Choroid plexus epithelial cell (primary cell): ENCODE data around the gene PDS5A.
"Not testable (repeated sequence)": the region's sequence is repeated elsewhere in the genome, so short reads cannot be mapped to it uniquely, and the experiment has no call there.

Experiments used
- DNase-seq: peaks from one replicate; pipeline ENCODE4 v3.0.0-alpha.2; 2010; ENCODE audit warnings: low read depth
- H3K4me3 ChIP-seq: 2 replicates; pipeline ENCODE4 v1.5.1; 2011; ENCODE audit warnings: low read depth, mild to moderate bottlenecking, control low read depth, low read length, moderate library complexity
- TF ChIP-seq, protein P1 (sequence below): conservative IDR thresholded peaks from 2 replicates; pipeline ENCODE4 v1.5.1; 2011; ENCODE audit warnings: low read depth, mild to moderate bottlenecking, control low read depth, inconsistent platforms, low read length, moderate library complexity

PDS5A gene

DNA sequence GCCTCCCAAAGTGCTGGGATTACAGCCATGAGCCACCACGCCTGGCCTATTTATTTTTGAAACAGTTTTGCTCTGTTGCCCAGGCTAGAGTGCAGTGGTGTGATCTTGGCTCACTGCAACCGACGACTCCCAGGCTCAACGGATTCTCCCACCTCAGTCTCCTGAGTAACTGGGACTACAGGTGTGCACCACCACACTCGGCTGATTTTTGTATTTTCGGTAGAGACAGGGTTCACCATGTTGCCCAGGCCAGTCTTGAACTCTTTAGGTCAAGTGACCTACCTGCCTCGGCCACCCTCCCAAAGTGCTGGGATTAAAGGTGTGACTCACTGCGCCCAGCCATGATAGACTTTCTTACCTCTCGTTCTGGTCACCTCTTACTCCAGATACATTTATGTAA lies 155.8 kb downstream of the PDS5A start:
- H3K4me3 ChIP-seq = no peak overlapping the region
- TF ChIP-seq, protein P1, sequence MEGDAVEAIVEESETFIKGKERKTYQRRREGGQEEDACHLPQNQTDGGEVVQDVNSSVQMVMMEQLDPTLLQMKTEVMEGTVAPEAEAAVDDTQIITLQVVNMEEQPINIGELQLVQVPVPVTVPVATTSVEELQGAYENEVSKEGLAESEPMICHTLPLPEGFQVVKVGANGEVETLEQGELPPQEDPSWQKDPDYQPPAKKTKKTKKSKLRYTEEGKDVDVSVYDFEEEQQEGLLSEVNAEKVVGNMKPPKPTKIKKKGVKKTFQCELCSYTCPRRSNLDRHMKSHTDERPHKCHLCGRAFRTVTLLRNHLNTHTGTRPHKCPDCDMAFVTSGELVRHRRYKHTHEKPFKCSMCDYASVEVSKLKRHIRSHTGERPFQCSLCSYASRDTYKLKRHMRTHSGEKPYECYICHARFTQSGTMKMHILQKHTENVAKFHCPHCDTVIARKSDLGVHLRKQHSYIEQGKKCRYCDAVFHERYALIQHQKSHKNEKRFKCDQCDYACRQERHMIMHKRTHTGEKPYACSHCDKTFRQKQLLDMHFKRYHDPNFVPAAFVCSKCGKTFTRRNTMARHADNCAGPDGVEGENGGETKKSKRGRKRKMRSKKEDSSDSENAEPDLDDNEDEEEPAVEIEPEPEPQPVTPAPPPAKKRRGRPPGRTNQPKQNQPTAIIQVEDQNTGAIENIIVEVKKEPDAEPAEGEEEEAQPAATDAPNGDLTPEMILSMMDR = no peak
- DNase-seq = no peak

DNA sequence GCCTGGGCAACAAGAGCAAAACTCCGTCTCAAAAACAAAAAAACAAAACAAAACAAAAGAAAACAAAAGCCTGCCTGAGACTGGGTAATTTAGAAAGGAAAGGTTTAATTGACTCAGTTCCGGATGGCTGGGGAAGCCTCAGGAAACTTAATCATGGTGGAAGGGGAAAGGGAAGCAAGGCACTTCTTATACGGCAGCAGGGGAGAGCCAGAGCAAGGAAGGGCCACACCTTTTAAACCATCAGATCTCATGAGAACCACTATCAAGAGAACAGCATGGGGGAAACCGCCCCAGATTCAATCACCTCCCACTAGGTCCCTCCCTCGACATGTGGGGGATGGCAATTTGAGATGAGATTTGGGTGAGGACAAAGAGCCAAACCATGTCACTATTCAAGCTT lies 157.5 kb downstream of the PDS5A start:
- no peak overlapping the region for H3K4me3 ChIP-seq
- no peak for DNase-seq
- TF ChIP-seq, protein P1 = no peak

DNA sequence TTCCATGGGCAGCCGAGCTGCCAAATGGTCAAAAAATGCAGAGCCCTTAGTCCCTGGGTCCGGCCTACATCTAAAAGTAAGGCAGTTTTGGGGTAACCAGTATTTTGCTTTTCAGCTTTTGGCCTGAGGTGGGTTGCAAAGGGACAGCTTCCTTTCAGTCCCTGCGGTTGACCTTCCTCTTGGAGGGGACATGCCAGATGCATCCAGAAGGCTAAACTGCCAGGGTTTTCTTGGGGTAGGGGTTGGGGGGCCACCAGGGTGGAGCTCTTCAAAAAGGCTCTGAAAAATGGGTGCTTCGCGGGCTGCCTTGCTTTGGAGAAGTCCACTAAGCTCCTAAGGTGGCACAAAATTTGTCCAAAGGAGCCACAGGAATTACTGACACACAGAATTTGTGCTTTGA lies 159.1 kb downstream of the PDS5A start:
- H3K4me3 ChIP-seq = no peak overlapping the region
- TF ChIP-seq, protein P1 = no peak
- DNase-seq = no peak

DNA sequence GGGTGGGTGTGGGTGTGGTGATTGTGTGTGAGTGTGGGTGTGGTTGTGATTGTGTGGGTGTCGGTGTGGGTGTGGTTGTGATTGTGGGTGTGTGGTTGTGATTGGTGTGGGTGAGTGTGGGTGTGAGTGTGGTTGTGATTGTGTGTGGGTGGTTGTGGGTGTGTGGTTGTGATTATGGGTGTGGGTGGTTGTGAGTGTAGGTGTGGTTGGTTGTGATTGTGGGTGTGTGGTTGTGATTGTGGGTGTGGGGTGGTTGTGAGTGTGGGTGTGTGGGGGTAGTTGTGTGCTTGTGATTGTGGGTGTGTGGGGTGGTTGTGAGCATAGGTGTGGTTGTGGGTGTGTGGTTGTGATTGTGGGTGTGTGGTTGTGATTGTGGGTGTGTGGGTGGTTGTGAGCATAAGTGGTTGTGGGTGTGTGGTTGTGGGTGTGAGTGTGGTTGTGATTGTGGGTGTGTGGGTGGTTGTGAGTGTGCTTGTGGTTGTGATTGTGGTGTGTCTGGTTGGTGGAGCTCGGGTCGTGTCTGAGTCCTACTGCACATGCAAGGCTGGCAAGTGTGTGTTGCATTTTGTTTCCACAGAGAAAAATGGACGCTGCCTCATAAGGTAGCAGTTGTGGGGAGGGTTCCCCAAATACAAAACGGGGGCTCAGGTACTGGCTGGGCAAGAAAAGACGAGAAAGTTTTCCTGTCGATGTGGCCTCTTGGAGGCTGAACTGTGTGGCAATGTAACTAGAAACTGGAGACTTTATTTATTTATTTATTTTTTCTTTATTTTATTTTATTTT lies 163.1 kb downstream of the PDS5A start:
- peak; percentile 44 for DNase-seq

DNA sequence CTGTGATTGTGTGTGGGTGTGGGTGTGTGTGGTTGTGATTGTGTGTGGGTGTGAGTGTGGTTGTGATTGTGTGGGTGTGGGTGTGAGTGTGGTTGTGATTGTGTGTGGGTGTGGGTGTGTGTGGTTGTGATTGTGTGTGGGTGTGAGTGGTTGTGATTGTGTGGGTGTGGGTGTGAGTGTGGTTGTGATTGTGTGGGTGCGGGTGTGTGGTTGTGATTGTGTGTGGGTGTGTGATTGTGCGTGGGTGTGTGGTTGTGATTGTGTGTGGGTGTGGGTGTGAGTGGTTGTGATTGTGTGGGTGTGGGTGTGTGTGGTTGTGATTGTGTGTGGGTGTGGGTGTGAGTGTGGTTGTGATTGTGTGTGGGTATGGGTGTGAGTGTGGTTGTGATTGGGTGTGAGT lies 163.9 kb downstream of the PDS5A start:
- DNase-seq, H3K4me3 ChIP-seq: not testable (repeated sequence)

More for the DNA sequence above, 163.1 kb downstream of the PDS5A start:
- TF ChIP-seq, protein P1 = no peak
- no peak overlapping the region for H3K4me3 ChIP-seq

DNA sequence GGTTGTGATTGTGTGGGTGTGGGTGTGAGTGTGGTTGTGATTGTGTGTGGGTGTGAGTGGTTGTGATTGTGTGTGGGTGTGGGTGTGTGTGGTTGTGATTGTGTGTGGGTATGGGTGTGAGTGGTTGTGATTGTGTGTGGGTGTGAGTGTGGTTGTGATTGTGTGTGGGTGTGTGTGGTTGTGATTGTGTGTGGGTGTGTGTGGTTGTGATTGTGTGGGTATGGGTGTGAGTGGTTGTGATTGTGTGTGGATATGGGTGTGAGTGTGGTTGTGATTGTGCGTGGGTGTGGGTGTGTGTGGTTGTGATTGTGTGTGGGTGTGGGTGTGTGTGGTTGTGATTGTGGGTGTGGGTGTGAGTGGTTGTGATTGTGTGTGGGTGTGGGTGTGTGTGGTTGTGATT lies 164.7 kb downstream of the PDS5A start:
- not testable (repeated sequence) for H3K4me3 ChIP-seq, DNase-seq

DNA sequence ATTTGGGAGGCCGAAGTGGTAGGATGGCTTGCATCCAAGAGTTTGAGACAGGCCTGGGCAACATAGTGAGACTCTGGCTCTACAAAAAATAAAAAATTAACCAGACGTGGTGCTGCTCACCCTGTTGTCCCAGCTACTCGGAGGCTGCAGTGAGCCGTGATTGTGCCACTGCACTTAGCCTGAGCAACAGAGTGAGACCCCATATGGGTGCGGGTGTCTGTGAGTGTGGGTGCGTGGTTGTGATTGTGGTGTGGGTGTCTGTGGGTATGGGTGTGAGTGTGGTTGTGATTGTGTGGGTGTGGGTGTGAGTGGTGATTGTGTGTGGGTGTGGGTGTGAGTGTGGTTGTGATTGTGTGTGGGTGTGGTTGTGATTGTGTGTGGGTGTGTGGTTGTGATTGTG lies 165.2 kb downstream of the PDS5A start:
- TF ChIP-seq, protein P1 = no peak
- DNase-seq = no peak
- no peak overlapping the region for H3K4me3 ChIP-seq

DNA sequence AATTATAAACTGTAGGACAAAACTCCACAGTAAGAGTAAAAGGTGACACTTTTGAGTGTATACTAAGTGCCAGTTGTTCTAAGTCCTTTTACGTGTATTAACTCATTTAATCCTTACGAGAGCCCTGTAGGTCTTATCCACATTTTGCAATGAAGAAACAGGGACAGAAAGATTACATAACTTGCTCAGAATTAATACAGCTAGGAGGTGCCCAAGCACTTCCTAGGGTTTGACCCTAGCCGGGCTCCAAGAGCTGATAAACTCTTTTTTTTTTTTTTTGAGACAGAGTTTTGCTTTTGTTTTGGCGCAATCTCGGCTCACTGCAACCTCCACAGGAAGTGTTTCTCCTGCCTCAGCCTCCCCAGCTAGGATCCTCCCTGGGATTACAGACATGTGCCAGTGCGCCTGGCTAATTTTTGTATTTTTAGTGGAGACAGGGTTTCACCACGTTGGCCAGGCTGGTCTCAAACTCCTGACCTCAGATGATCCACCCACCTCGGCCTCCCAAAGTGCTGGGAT lies 169.4 kb downstream of the PDS5A start:
- H3K4me3 ChIP-seq = no peak overlapping the region
- TF ChIP-seq, protein P1 = no peak
- DNase-seq = no peak
